Left forelimb (tissue), 1 donor: ENCODE results near the gene RAB4A.

ENCODE experiments used
- DNase-seq: peaks from one replicate; pipeline ENCODE4 v3.0.0-alpha.2; 2018; ENCODE audit warnings: low spot score

RAB4A gene

GRCh38 chr1:229244091-229244490 is 26.8 kb upstream of the RAB4A start:
- no peak for DNase-seq

DNA sequence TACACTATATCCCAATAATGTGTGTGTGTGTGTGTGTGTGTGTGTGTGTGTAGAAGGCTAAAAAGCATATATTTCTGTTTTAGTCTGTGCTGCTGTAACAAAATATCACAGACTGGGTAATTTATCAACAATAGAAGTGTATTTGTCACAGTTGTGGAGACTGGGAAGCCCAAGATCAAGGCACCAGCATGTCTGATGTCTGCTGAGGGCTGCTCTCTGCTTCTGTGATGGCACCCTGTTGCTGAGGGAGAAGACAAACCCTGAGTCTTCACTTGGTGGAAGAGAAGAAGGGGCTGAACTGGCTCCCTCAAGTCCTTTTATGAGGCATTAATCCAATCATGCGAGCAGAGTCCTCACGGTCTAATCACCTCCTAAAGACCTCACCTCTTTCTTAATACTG is 23.0 kb upstream of the RAB4A start:
- DNase-seq = no peak

GRCh38 chr1:229248821-229249817 is 21.8 kb upstream of the RAB4A start:
- no peak for DNase-seq

- no peak for DNase-seq
Observed at GRCh38 chr1:229249854-229250644, 20.9 kb upstream of the RAB4A start.

GRCh38 chr1:229251185-229251584 is 19.7 kb upstream of the RAB4A start:
- DNase-seq = no peak

- DNase-seq = no peak
Observed at GRCh38 chr1:229252228-229252984, 18.5 kb upstream of the RAB4A start.

DNA sequence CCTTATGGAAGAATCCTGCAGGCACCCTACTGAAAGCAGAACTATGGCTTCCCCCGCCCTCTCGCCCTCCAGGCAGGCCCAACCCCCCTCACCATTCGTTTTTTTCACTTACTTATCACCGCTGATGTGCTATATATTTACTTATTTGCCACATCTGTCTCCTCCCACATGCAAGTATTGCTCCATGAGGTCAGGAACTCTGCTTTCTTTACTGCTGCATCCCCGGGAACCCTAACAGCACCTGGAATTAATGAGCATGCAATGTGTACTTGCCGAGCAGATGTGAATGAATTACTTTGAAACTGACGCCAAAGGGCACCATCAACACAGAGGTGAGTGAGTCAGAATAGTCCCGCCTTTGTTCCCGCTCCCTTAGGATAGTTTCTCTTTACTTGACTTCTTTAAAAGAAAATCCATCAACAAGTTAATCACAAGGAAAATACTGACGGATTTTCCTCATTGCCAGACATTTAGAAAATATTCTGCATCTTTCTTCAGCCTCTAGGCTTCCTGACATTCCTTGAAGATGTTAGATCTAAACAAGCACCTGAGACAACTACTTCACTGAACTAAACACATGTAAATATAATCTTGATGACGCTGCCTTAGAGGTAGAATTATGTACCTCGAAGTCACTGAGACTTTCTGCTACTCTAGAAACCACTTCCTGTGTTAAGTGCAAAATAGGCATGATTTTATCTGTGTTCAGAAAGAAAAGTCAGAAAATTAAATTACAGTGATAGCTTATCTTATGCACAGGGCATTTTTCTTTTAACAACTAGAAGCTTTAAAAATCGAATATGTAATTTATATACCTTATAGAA is 17.5 kb upstream of the RAB4A start:
- no peak for DNase-seq

GRCh38 chr1:229254910-229255541 is 15.9 kb upstream of the RAB4A start:
- DNase-seq = no peak

GRCh38 chr1:229258031-229258756 is 12.7 kb upstream of the RAB4A start:
- DNase-seq = peak; percentile 73

GRCh38 chr1:229258757-229259060 is 12.2 kb upstream of the RAB4A start:
- DNase-seq = no peak

DNA sequence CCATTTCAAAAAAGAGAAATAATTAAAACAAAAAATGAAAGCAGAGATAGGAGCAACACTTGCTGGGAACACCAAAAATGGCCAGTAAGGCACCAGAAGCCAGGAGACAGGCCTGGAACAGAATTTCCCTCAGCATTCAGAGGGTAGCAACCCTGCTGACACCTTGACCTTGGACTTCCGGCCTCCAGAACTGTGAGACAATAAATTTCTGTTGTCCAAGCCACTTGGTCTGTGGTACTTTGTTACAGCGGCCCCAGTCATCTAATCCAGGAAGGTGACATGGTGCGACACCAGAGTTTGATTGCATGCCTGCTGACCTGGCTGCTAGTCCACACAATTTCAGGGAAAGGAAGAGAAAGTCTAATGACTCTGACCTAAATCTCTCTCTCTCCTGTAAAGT is 10.6 kb upstream of the RAB4A start:
- DNase-seq = no peak

DNA sequence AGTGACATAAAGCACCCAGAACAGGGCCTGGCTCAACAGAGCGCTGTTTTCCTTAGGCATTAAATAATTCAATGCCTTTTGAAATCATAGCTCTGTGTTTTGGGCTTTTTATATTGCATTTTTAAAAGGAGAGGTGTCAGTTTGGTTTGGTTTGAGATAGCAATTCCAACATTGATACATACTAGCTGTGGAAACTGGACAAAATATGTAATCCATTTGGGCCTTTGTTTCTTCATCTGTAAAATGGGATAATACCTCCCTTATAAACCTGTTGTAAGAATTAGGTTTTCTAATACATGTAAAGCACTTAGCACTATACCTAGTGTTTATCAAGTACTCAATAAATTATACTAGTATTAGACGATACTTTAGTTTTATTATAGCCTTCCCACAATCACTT is 8.7 kb upstream of the RAB4A start:
- no peak for DNase-seq

GRCh38 chr1:229263254-229263653 is 7.7 kb upstream of the RAB4A start:
- DNase-seq = no peak

- DNase-seq = no peak
Observed at GRCh38 chr1:229264068-229264467, 6.8 kb upstream of the RAB4A start.

DNA sequence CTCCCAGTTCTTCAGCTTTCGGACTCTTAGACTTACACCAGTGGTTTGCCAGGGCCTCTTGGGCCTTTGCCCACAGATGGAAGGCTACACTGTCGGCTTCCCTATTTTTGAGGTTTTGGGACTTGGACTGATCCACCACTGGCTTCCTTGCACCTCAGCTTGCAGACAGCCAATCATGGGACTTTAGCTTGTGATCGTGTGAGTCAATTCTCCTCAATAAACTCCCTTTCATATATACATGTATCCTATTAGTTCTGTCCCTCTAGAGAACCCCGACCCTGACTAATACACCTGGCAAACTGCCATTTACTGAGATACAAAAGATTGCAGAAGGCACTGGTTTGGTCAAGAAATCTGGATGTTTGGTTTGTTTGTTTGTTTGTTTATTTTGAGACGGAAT is 6.4 kb upstream of the RAB4A start:
- no peak for DNase-seq

DNA sequence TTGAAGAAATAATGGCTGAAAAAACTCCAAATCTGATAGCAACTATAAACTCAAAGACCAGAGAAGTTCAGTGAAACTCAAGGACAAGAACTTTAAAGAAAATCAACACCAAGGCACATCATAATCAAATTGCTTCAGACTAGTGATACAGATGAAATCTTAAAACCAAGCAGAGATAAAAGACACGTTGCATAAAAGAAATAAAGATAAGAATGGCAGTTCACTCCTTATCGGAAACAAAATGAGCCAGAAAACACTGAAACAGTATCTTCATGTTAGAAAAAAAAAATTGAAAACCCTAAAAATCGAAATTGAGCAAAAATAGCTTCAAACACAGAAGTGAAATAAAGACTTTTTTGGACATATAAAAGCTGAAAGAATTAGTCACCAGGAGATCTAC is 4.6 kb upstream of the RAB4A start:
- DNase-seq = no peak

- no peak for DNase-seq
Observed at GRCh38 chr1:229266832-229267500, 3.9 kb upstream of the RAB4A start.

- DNase-seq = no peak
Observed at GRCh38 chr1:229268505-229268904, 2.4 kb upstream of the RAB4A start.

GRCh38 chr1:229271448-229272159 is 693 bp downstream of the RAB4A start:
- DNase-seq = peak; percentile 79
